ENCODE results near the gene TBCE. TPM values are rescaled to one million over a fixed set of nuclear protein-coding genes. Genes with fewer than 3 reads are reported as not detected.
"Not testable (repeated sequence)": the region's sequence is repeated elsewhere in the genome, so short reads cannot be mapped to it uniquely, and the experiment has no call there.

Gene TBCE
- total RNA-seq, 1 experiment from 2014 or later = 24.0 TPM

DNA sequence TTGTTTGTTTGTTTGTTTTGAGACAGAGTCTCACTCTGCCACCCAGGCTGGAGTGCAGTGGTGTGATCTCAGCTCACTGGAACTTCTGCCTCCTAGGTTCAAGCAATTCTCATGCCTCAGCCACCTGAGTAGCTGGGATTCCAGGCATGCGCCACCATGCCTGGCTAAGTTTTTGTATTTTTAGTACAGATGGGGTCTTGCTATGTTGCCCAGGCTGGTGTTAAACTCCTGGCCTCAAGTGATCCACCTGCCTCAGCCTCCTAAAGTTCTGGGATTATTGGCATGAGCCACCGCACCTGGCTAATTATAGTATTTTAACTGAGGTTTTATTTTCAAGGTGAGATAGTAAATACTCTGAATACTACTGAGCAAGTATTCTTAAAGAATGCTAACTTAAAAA is 102.7 kb downstream of the TBCE start:
- H2AFZ ChIP-seq (ENCODE audit: low read length); H3K4me3 ChIP-seq (ENCODE audit: low read length); H3K4me2 ChIP-seq (ENCODE audit: low read depth, low read length, poor library complexity, severe bottlenecking); H3K27ac ChIP-seq (ENCODE audit: low read length); DNase-seq; H3K27me3 ChIP-seq (ENCODE audit: low read length); H3K4me1 ChIP-seq (ENCODE audit: low read length); H4K20me1 ChIP-seq (ENCODE audit: insufficient read depth, low read depth, low read length); H3K79me2 ChIP-seq (ENCODE audit: low read length); H3K9ac ChIP-seq (ENCODE audit: low read length); H3K9me2 ChIP-seq (replicated peaks; ENCODE audit: insufficient read depth, low read length); H3K9me3 ChIP-seq (ENCODE audit: low read length); H3K36me3 ChIP-seq (ENCODE audit: insufficient read depth, low read length): not testable (repeated sequence)

DNA sequence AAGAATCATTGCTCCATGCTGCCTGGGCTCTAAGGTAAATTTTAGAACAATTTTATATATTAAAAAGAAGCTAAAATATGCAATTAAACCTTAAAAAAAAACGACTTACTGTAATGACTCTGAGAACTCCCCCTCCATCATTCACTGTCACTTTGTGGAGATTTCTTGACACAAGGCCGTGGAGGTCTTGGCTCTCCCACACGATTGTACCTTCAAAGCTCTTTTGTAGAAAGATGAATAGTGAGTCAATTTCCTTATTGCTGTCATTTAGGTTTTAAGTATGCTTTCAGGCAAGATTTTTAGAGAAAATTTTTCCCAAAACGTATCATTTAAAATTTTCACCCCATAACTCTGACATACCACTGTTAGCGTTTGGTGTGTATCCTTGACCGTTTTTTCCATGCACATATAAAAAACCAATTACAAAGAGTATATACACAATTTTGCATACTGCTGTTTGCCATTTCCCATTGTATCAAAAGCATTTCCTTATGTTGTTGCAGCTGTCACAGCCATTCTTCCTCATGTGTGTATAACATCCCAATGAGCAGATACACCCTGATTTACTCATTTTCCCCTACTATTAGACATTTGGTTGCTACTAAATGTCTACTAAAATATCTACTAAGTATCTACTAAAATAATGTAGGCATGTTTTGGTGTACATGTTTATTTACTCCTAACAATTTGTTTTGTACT is 103.7 kb downstream of the TBCE start:
- Histone ChIP-seq H3K4me2 (ENCODE audit: low read depth, low read length, poor library complexity, severe bottlenecking) (no peak overlapping the region), H4K20me1 (ENCODE audit: insufficient read depth, low read depth, low read length) (no peaks in the 10 kb centered on the region), H3K4me1 (ENCODE audit: low read length) (no peaks in the 10 kb centered on the region), H3K9me3 (ENCODE audit: low read length) (no peaks in the 10 kb centered on the region), H2AFZ (ENCODE audit: low read length) (no peak overlapping the region), H3K27ac (ENCODE audit: low read length) (no peak overlapping the region), H3K27me3 (ENCODE audit: low read length) (no peaks in the 10 kb centered on the region), H3K79me2 (ENCODE audit: low read length) (no peaks in the 10 kb centered on the region), H3K9me2 (replicated peaks; ENCODE audit: insufficient read depth, low read length) (no peaks in the 10 kb centered on the region), H3K9ac (ENCODE audit: low read length) (no peak overlapping the region), H3K4me3 (ENCODE audit: low read length) (no peak overlapping the region), H3K36me3 (ENCODE audit: insufficient read depth, low read length) (no peaks in the 10 kb centered on the region)
- DNase-seq = no peak

GRCh38 chr1:235473806-235474205 is 106.6 kb downstream of the TBCE start:
- Histone ChIP-seq H3K36me3 (ENCODE audit: insufficient read depth, low read length) (no peaks in the 10 kb centered on the region), H2AFZ (ENCODE audit: low read length) (no peak overlapping the region), H3K9me2 (replicated peaks; ENCODE audit: insufficient read depth, low read length) (no peaks in the 10 kb centered on the region), H3K4me1 (ENCODE audit: low read length) (no peaks in the 10 kb centered on the region), H3K27me3 (ENCODE audit: low read length) (no peaks in the 10 kb centered on the region), H3K9me3 (ENCODE audit: low read length) (no peaks in the 10 kb centered on the region), H3K9ac (ENCODE audit: low read length) (no peak overlapping the region), H3K79me2 (ENCODE audit: low read length) (no peaks in the 10 kb centered on the region), H3K4me2 (ENCODE audit: low read depth, low read length, poor library complexity, severe bottlenecking) (no peak overlapping the region), H3K4me3 (ENCODE audit: low read length) (no peak overlapping the region), H4K20me1 (ENCODE audit: insufficient read depth, low read depth, low read length) (no peaks in the 10 kb centered on the region), H3K27ac (ENCODE audit: low read length) (no peak overlapping the region)
- no peak for DNase-seq

GRCh38 chr1:235483090-235483489 is 115.9 kb downstream of the TBCE start:
- no peaks in the 10 kb centered on the region; the same call in 1 of the 2 replicates for H3K36me3 ChIP-seq (ENCODE audit: insufficient read depth, low read length)
- H3K4me3 ChIP-seq (ENCODE audit: low read length) = no peak overlapping the region
- no peak overlapping the region for H3K27ac ChIP-seq (ENCODE audit: low read length)
- no peaks in the 10 kb centered on the region for H3K9me2 ChIP-seq (replicated peaks; ENCODE audit: insufficient read depth, low read length)
- H3K79me2 ChIP-seq (ENCODE audit: low read length) = no peaks in the 10 kb centered on the region
- H4K20me1 ChIP-seq (ENCODE audit: insufficient read depth, low read depth, low read length) = no peaks in the 10 kb centered on the region
- H3K9me3 ChIP-seq (ENCODE audit: low read length) = no peaks in the 10 kb centered on the region
- H3K27me3 ChIP-seq (ENCODE audit: low read length) = no peaks in the 10 kb centered on the region
- H3K4me2 ChIP-seq (ENCODE audit: low read depth, low read length, poor library complexity, severe bottlenecking) = no peak overlapping the region
- no peak overlapping the region for H3K9ac ChIP-seq (ENCODE audit: low read length)
- H2AFZ ChIP-seq (ENCODE audit: low read length) = no peak overlapping the region
- no peaks in the 10 kb centered on the region for H3K4me1 ChIP-seq (ENCODE audit: low read length)
- no peak for DNase-seq

- no peaks in the 10 kb centered on the region; the same call in 1 of the 2 replicates for H3K36me3 ChIP-seq (ENCODE audit: insufficient read depth, low read length)
- H3K79me2 ChIP-seq (ENCODE audit: low read length) = no peaks in the 10 kb centered on the region
- no peak overlapping the region for H3K4me3 ChIP-seq (ENCODE audit: low read length)
- H3K27ac ChIP-seq (ENCODE audit: low read length) = no peak overlapping the region
- H3K4me1 ChIP-seq (ENCODE audit: low read length) = no peaks in the 10 kb centered on the region
- no peaks in the 10 kb centered on the region for H3K9me3 ChIP-seq (ENCODE audit: low read length)
- no peaks in the 10 kb centered on the region for H3K27me3 ChIP-seq (ENCODE audit: low read length)
- no peak overlapping the region for H3K4me2 ChIP-seq (ENCODE audit: low read depth, low read length, poor library complexity, severe bottlenecking)
- H3K9me2 ChIP-seq (replicated peaks; ENCODE audit: insufficient read depth, low read length) = no peaks in the 10 kb centered on the region
- H4K20me1 ChIP-seq (ENCODE audit: insufficient read depth, low read depth, low read length) = no peaks in the 10 kb centered on the region
- H3K9ac ChIP-seq (ENCODE audit: low read length) = no peak overlapping the region
- no peak for DNase-seq
- H2AFZ ChIP-seq (ENCODE audit: low read length) = no peak overlapping the region
Measured at GRCh38 chr1:235485558-235485957, 118.3 kb downstream of the TBCE start.

GRCh38 chr1:235486321-235486720 is 119.1 kb downstream of the TBCE start:
- Histone ChIP-seq H3K9ac (ENCODE audit: low read length) (no peak overlapping the region), H3K4me3 (ENCODE audit: low read length) (no peak overlapping the region), H3K27ac (ENCODE audit: low read length) (no peak overlapping the region), H3K79me2 (ENCODE audit: low read length) (no peaks in the 10 kb centered on the region), H3K9me2 (replicated peaks; ENCODE audit: insufficient read depth, low read length) (no peaks in the 10 kb centered on the region), H3K36me3 (ENCODE audit: insufficient read depth, low read length) (no peaks in the 10 kb centered on the region; the same call in 1 of the 2 replicates), H3K27me3 (ENCODE audit: low read length) (no peaks in the 10 kb centered on the region), H3K4me1 (ENCODE audit: low read length) (no peaks in the 10 kb centered on the region), H2AFZ (ENCODE audit: low read length) (no peak overlapping the region), H4K20me1 (ENCODE audit: insufficient read depth, low read depth, low read length) (no peaks in the 10 kb centered on the region), H3K4me2 (ENCODE audit: low read depth, low read length, poor library complexity, severe bottlenecking) (no peak overlapping the region), H3K9me3 (ENCODE audit: low read length) (no peaks in the 10 kb centered on the region)
- no peak for DNase-seq

- Histone ChIP-seq H3K9ac (ENCODE audit: low read length) (no peak overlapping the region), H3K27me3 (ENCODE audit: low read length) (no peaks in the 10 kb centered on the region), H3K36me3 (ENCODE audit: insufficient read depth, low read length) (peaks cover 14% of the 10 kb centered on the region; the same call in 1 of the 2 replicates)
Measured at GRCh38 chr1:235491644-235492043, 124.4 kb downstream of the TBCE start.

GRCh38 chr1:235494531-235494930 is 127.3 kb downstream of the TBCE start:
- 0 out of 2 replicates have a peak, but pooled peaks cover 3% of the 10 kb centered on the region for H4K20me1 ChIP-seq (ENCODE audit: insufficient read depth, low read depth, low read length)

More at GRCh38 chr1:235491644-235492043, 124.4 kb downstream of the TBCE start:
- H3K27ac ChIP-seq (ENCODE audit: low read length) = no peak overlapping the region
- DNase-seq = no peak
- no peaks in the 10 kb centered on the region for H3K9me3 ChIP-seq (ENCODE audit: low read length)
- H3K4me3 ChIP-seq (ENCODE audit: low read length) = no peak overlapping the region
- H2AFZ ChIP-seq (ENCODE audit: low read length) = no peak overlapping the region
- no peaks in the 10 kb centered on the region for H3K4me1 ChIP-seq (ENCODE audit: low read length)
- H3K9me2 ChIP-seq (replicated peaks; ENCODE audit: insufficient read depth, low read length) = no peaks in the 10 kb centered on the region
- H4K20me1 ChIP-seq (ENCODE audit: insufficient read depth, low read depth, low read length) = no peaks in the 10 kb centered on the region
- no peak overlapping the region for H3K4me2 ChIP-seq (ENCODE audit: low read depth, low read length, poor library complexity, severe bottlenecking)
- H3K79me2 ChIP-seq (ENCODE audit: low read length) = peaks cover 4% of the 10 kb centered on the region; the same call in 1 of the 2 replicates

More at GRCh38 chr1:235494531-235494930, 127.3 kb downstream of the TBCE start:
- no peaks in the 10 kb centered on the region for H3K9me3 ChIP-seq (ENCODE audit: low read length)
- H3K27me3 ChIP-seq (ENCODE audit: low read length) = no peaks in the 10 kb centered on the region
- no peak overlapping the region for H2AFZ ChIP-seq (ENCODE audit: low read length)
- no peak for DNase-seq
- H3K36me3 ChIP-seq (ENCODE audit: insufficient read depth, low read length) = peaks cover 14% of the 10 kb centered on the region; the same call in 1 of the 2 replicates
- no peaks in the 10 kb centered on the region; the same call in 1 of the 2 replicates for H3K4me1 ChIP-seq (ENCODE audit: low read length)
- no peaks in the 10 kb centered on the region for H3K9me2 ChIP-seq (replicated peaks; ENCODE audit: insufficient read depth, low read length)
- H3K9ac ChIP-seq (ENCODE audit: low read length) = no peak overlapping the region
- H3K27ac ChIP-seq (ENCODE audit: low read length) = no peak overlapping the region
- H3K79me2 ChIP-seq (ENCODE audit: low read length) = peaks cover 23% of the 10 kb centered on the region
- H3K4me2 ChIP-seq (ENCODE audit: low read depth, low read length, poor library complexity, severe bottlenecking) = no peak overlapping the region
- H3K4me3 ChIP-seq (ENCODE audit: low read length) = no peak overlapping the region

All from Karpas-422 (cell line).